HG02642 (cell line): ENCODE measurements around the gene FARP1.

Source experiments
- ATAC-seq: cut with Tn5 transposase; IDR thresholded peaks from one replicate; pipeline ENCODE4 v1.9.1; 2021; ENCODE audit warnings: mild to moderate bottlenecking; ENCODE audit not compliant: unreplicated experiment, poor library complexity

Gene FARP1

GRCh38 chr13:98198683-98199082, 55.8 kb downstream of the FARP1 start:
- no peak for ATAC-seq

GRCh38 chr13:98199480-98199879, 56.6 kb downstream of the FARP1 start:
- ATAC-seq: no peak

GRCh38 chr13:98200211-98200878, 57.5 kb downstream of the FARP1 start:
- ATAC-seq: no peak

- no peak for ATAC-seq
Measured at GRCh38 chr13:98201189-98201588, 58.3 kb downstream of the FARP1 start.

GRCh38 chr13:98201984-98202383, 59.1 kb downstream of the FARP1 start:
- ATAC-seq: no peak

GRCh38 chr13:98203646-98204326, 60.9 kb downstream of the FARP1 start:
- no peak for ATAC-seq

- no peak for ATAC-seq
Measured at GRCh38 chr13:98204546-98204945, 61.7 kb downstream of the FARP1 start.

- no peak for ATAC-seq
Measured at GRCh38 chr13:98206946-98207345, 64.1 kb downstream of the FARP1 start.

GRCh38 chr13:98207416-98207815, 64.5 kb downstream of the FARP1 start:
- no peak for ATAC-seq

GRCh38 chr13:98208606-98209005, 65.7 kb downstream of the FARP1 start:
- ATAC-seq: no peak

GRCh38 chr13:98212763-98213162, 69.9 kb downstream of the FARP1 start:
- no peak for ATAC-seq

GRCh38 chr13:98213354-98213753, 70.5 kb downstream of the FARP1 start:
- ATAC-seq: no peak

GRCh38 chr13:98214008-98214643, 71.2 kb downstream of the FARP1 start:
- no peak for ATAC-seq

GRCh38 chr13:98214707-98215106, 71.8 kb downstream of the FARP1 start:
- ATAC-seq: no peak

- ATAC-seq: no peak
Measured at GRCh38 chr13:98215508-98215907, 72.6 kb downstream of the FARP1 start.

- no peak for ATAC-seq
Measured at GRCh38 chr13:98216135-98216565, 73.3 kb downstream of the FARP1 start.

GRCh38 chr13:98216711-98217285, 73.9 kb downstream of the FARP1 start:
- ATAC-seq: no peak

GRCh38 chr13:98217597-98217996, 74.7 kb downstream of the FARP1 start:
- no peak for ATAC-seq

GRCh38 chr13:98219685-98220084, 76.8 kb downstream of the FARP1 start:
- no peak for ATAC-seq

- no peak for ATAC-seq
Measured at GRCh38 chr13:98220271-98220791, 77.4 kb downstream of the FARP1 start.

GRCh38 chr13:98221234-98221633, 78.3 kb downstream of the FARP1 start:
- no peak for ATAC-seq
